HepG2 (cell line): Measurements from ENCODE around the gene AGT. TPM values are rescaled to one million over a fixed set of nuclear protein-coding genes. Genes with fewer than 3 reads are reported as not detected.

Experiments
- EZH2 ChIP-seq: conservative IDR thresholded peaks from 2 replicates; pipeline ENCODE4 v1.6.1; 2012; ENCODE audit warnings: mild to moderate bottlenecking, low read depth, low read length, moderate library complexity
- KDM2A ChIP-seq: sonication (generic); formaldehyde crosslinking; IDR thresholded peaks from 2 replicates; pipeline ENCODE4 v1.4.0; 2020; ENCODE audit warnings: low read depth, missing genetic modification reagents, borderline replicate concordance
- KLF15 ChIP-seq: sonication (generic); formaldehyde crosslinking; IDR thresholded peaks from 2 replicates; pipeline ENCODE4 v1.8.1; 2023; ENCODE audit warnings: borderline replicate concordance, mild to moderate bottlenecking, inconsistent platforms, missing genetic modification reagents, mixed read lengths
- KMT2A ChIP-seq: sonication (generic); formaldehyde crosslinking; IDR thresholded peaks from 2 replicates; pipeline ENCODE4 v1.4.0; 2020; ENCODE audit warnings: missing genetic modification reagents
- MYC ChIP-seq: sonication (generic); formaldehyde crosslinking; IDR thresholded peaks from 2 replicates; pipeline ENCODE4 v1.9.0; 2021; ENCODE audit warnings: missing genetic modification reagents, borderline replicate concordance
- PAWR ChIP-seq: sonication (generic); formaldehyde crosslinking; IDR thresholded peaks from 2 replicates; pipeline ENCODE4 v1.4.0; 2020; ENCODE audit warnings: missing genetic modification reagents, mild to moderate bottlenecking, borderline replicate concordance
- PCBP1 ChIP-seq: fragments of 200-400 bp; formaldehyde crosslinking; IDR thresholded peaks from 2 replicates; pipeline ENCODE4 v1.6.1; 2017; ENCODE audit warnings: mild to moderate bottlenecking, low read depth, low read length, borderline replicate concordance
- ZNF138 ChIP-seq: sonication (generic); formaldehyde crosslinking; IDR thresholded peaks from 2 replicates; pipeline ENCODE4 v1.5.0; 2020; ENCODE audit warnings: mild to moderate bottlenecking, low read depth, missing genetic modification reagents
- ZNF329 ChIP-seq: sonication (generic); formaldehyde crosslinking; IDR thresholded peaks from 2 replicates; pipeline ENCODE4 v1.9.0; 2021; ENCODE audit warnings: low read depth, mild to moderate bottlenecking, missing genetic modification reagents
- polyA plus RNA-seq, 8 experiments: library from polyadenylated mRNA; depleted of rRNA in 3 of 8; stranded (reverse) in 7 of 8; unstranded in 1 of 8; fragments of >200 nt; fragmentation: Illumina TruSeq in 4 of 8; extraction: Trizol in 4 of 8; gene quantifications; 2 replicates each; pipeline versions ENCODE4 v1.2.1 to v1.2.3, GENCODE V29; 2011 to 2016; ENCODE audit warnings: low read depth in 4 of 8, missing spikeins in 1 of 8, mixed read lengths in 1 of 8; ENCODE audit not compliant: insufficient read depth in 1 of 8
- total RNA-seq, 5 experiments: library from RNA; depleted of rRNA; stranded (reverse); fragments of >200 nt; fragmentation: Illumina TruSeq; extraction: Trizol; gene quantifications; 2 replicates each; pipeline ENCODE4 v1.2.3, GENCODE V29; 2016; ENCODE audit warnings: low read depth in 1 of 5
- TF ChIP-seq, protein P1 (sequence below): sonication (generic); formaldehyde crosslinking; IDR thresholded peaks from 2 replicates; pipeline ENCODE4 v1.4.0; 2020; ENCODE audit warnings: mild to moderate bottlenecking, missing genetic modification reagents
- TF ChIP-seq, protein P2 (sequence below): sonication (generic); formaldehyde crosslinking; IDR thresholded peaks from 2 replicates; pipeline ENCODE4 v1.4.0; 2020; ENCODE audit warnings: mild to moderate bottlenecking, missing genetic modification reagents
- TF ChIP-seq, protein P3 (sequence below): IDR thresholded peaks from 2 replicates; pipeline ENCODE4 v1.6.1; 2016; ENCODE audit warnings: missing biosample characterization, missing genetic modification reagents, low read depth
- TF ChIP-seq, protein P4 (sequence below): sonication (generic); formaldehyde crosslinking; IDR thresholded peaks from 2 replicates; pipeline ENCODE4 v1.8.0; 2022; ENCODE audit warnings: mild to moderate bottlenecking, missing genetic modification reagents, borderline replicate concordance
- TF ChIP-seq, protein P5 (sequence below): sonication (generic); formaldehyde crosslinking; IDR thresholded peaks from 2 replicates; pipeline ENCODE4 v1.4.0; 2020; ENCODE audit warnings: low read depth, mild to moderate bottlenecking, missing genetic modification reagents
- TF ChIP-seq, protein P6 (sequence below): sonication (generic); formaldehyde crosslinking; IDR thresholded peaks from 2 replicates; pipeline ENCODE4 v1.4.0; 2020; ENCODE audit warnings: missing genetic modification reagents, mild to moderate bottlenecking, borderline replicate concordance

AGT gene
- total and polyA plus RNA-seq, 2 of the 13 experiments (the other 11 are each of a cell fraction or from before 2014, with no cell fraction given) = 892 to 2,071 TPM

DNA sequence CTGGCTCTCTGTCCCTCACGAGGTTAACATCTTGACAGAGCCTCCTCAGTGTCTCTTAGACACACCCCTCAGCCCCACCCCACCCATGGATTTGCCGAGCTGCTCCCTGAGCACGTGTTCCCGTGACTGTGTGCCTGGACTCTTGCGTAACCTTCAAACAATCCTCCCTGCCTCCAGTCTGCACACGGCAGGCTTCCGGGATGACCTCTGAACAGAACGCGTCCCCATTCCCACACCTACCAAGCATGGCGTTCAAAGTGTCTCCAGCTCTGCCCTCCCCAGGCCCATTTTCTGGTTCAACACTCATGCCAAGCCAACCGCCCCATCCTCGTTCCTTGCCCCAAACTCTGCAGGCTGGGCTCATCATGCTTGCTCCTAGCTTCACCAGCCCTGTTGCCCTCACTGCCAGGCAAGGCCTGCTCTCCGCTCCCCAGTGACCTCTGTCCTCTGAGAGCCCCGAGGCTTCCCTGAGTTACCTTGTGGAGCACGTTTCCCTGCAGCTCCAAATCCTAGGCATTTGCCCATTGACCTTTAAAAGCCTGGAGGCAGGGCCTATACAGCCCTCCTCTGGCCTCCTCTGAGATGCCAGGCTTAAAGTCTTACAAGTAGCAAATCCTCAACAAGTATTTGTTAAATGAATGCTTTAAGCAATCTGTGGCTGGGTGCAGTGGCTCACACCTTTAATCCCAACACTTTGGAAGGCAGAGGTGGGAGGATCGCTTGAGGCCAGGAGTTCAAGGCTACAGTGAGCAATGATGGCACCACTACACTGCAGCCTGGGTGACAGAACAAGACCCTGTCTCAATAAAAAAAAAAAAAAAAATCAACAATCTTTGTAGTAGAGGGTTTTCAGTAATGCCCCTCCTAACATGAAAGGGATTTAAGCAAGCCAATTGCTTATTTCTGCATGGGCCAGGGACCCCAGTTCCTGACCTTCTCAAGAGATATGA is 5.0 kb downstream of the AGT start (continued):
- TF ChIP-seq, protein P1, sequence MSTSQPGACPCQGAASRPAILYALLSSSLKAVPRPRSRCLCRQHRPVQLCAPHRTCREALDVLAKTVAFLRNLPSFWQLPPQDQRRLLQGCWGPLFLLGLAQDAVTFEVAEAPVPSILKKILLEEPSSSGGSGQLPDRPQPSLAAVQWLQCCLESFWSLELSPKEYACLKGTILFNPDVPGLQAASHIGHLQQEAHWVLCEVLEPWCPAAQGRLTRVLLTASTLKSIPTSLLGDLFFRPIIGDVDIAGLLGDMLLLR (CRISPR knock-in tag) = peak; percentile 95
- TF ChIP-seq, protein P2, sequence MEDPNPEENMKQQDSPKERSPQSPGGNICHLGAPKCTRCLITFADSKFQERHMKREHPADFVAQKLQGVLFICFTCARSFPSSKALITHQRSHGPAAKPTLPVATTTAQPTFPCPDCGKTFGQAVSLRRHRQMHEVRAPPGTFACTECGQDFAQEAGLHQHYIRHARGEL (CRISPR knock-in tag) = no peak
- no peak for TF ChIP-seq PAWR (CRISPR knock-in tag)
- TF ChIP-seq MYC (CRISPR knock-in tag) = peak; percentile 98
- TF ChIP-seq KLF15 (CRISPR knock-in tag) = peak; percentile 69; the same call in 1 of the 2 replicates
- TF ChIP-seq KDM2A (CRISPR knock-in tag) = peak; percentile 83
- TF ChIP-seq, protein P3, sequence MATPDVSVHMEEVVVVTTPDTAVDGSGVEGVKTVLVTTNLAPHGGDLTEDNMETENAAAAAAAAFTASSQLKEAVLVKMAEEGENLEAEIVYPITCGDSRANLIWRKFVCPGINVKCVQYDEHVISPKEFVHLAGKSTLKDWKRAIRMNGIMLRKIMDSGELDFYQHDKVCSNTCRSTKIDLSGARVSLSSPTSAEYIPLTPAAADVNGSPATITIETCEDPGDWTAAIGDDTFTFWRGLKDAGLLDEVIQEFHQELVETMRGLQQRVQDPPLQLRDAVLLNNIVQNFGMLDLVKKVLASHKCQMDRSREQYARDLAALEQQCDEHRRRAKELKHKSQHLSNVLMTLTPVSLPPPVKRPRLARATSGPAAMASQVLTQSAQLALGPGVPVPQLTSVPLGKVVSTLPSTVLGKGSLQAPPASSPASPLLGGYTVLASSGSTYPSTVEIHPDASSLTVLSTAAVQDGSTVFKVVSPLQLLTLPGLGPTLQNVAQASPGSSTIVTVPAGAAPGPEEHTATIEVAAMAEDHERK (CRISPR knock-in tag) = no peak
- 0 out of 2 replicates have a peak, but pooled peaks have one; percentile 81 for TF ChIP-seq ZNF138 (CRISPR knock-in tag)
- peak; percentile 72; the same call in 1 of the 2 replicates for TF ChIP-seq ZNF329 (CRISPR knock-in tag)
- TF ChIP-seq, protein P4, sequence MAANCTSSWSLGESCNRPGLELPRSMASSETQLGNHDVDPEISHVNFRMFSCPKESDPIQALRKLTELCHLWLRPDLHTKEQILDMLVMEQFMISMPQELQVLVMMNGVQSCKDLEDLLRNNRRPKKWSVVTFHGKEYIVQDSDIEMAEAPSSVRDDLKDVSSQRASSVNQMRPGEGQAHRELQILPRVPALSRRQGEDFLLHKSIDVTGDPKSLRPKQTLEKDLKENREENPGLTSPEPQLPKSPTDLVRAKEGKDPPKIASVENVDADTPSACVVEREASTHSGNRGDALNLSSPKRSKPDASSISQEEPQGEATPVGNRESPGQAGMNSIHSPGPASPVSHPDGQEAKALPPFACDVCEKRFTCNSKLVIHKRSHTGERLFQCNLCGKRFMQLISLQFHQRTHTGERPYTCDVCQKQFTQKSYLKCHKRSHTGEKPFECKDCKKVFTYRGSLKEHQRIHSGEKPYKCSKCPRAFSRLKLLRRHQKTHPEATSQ (CRISPR knock-in tag) = peak; percentile 96; the same call in 1 of the 2 replicates
- TF ChIP-seq, protein P5, sequence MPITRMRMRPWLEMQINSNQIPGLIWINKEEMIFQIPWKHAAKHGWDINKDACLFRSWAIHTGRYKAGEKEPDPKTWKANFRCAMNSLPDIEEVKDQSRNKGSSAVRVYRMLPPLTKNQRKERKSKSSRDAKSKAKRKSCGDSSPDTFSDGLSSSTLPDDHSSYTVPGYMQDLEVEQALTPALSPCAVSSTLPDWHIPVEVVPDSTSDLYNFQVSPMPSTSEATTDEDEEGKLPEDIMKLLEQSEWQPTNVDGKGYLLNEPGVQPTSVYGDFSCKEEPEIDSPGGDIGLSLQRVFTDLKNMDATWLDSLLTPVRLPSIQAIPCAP (CRISPR knock-in tag) = no peak
- TF ChIP-seq, protein P6, sequence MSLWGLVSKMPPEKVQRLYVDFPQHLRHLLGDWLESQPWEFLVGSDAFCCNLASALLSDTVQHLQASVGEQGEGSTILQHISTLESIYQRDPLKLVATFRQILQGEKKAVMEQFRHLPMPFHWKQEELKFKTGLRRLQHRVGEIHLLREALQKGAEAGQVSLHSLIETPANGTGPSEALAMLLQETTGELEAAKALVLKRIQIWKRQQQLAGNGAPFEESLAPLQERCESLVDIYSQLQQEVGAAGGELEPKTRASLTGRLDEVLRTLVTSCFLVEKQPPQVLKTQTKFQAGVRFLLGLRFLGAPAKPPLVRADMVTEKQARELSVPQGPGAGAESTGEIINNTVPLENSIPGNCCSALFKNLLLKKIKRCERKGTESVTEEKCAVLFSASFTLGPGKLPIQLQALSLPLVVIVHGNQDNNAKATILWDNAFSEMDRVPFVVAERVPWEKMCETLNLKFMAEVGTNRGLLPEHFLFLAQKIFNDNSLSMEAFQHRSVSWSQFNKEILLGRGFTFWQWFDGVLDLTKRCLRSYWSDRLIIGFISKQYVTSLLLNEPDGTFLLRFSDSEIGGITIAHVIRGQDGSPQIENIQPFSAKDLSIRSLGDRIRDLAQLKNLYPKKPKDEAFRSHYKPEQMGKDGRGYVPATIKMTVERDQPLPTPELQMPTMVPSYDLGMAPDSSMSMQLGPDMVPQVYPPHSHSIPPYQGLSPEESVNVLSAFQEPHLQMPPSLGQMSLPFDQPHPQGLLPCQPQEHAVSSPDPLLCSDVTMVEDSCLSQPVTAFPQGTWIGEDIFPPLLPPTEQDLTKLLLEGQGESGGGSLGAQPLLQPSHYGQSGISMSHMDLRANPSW (CRISPR knock-in tag) = no peak
- TF ChIP-seq EZH2 = no peak
- TF ChIP-seq KMT2A = no peak; the same call in 1 of the 2 replicates
- TF ChIP-seq PCBP1 = 0 out of 2 replicates have a peak, but pooled peaks have one; percentile 55
